ENCODE results near the gene RAI14.

RAI14 gene

GRCh38 chr5:34854459-34855174 lies 198.5 kb downstream of the RAI14 start:
- no peak for TF ChIP-seq CTCF (IDR thresholded peaks at IDR 0.05)
- no peak for DNase-seq (ENCODE audit: low spot score)
- Histone ChIP-seq H3K4me3 (no peak overlapping the region), H3K27ac (no peak overlapping the region)

GRCh38 chr5:34857161-34857560 lies 201.0 kb downstream of the RAI14 start:
- Histone ChIP-seq H3K4me3 (no peak overlapping the region), H3K27ac (no peak overlapping the region)
- no peak for TF ChIP-seq CTCF (IDR thresholded peaks at IDR 0.05)
- no peak for DNase-seq (ENCODE audit: low spot score)

- DNase-seq (ENCODE audit: low spot score): no peak
- no peak for TF ChIP-seq CTCF (IDR thresholded peaks at IDR 0.05)
- Histone ChIP-seq H3K4me3 (no peak overlapping the region), H3K27ac (no peak overlapping the region)
Observed at GRCh38 chr5:34857894-34858293, 201.8 kb downstream of the RAI14 start.

- no peak overlapping the region for H3K4me3 ChIP-seq
- DNase-seq (ENCODE audit: low spot score): no peak
- no peak for TF ChIP-seq CTCF (IDR thresholded peaks at IDR 0.05)
- H3K27ac ChIP-seq: no peak overlapping the region
Observed at GRCh38 chr5:34858790-34859189, 202.7 kb downstream of the RAI14 start.

GRCh38 chr5:34859253-34859652 lies 203.1 kb downstream of the RAI14 start:
- no peak overlapping the region for H3K4me3 ChIP-seq
- no peak overlapping the region for H3K27ac ChIP-seq
- TF ChIP-seq CTCF (IDR thresholded peaks at IDR 0.05): no peak
- no peak for DNase-seq (ENCODE audit: low spot score)

GRCh38 chr5:34863946-34864345 lies 207.8 kb downstream of the RAI14 start:
- Histone ChIP-seq H3K27ac (no peak overlapping the region), H3K4me3 (no peak overlapping the region)
- no peak for DNase-seq (ENCODE audit: low spot score)
- TF ChIP-seq CTCF (IDR thresholded peaks at IDR 0.05): no peak

GRCh38 chr5:34865091-34865490 lies 209.0 kb downstream of the RAI14 start:
- no peak for DNase-seq (ENCODE audit: low spot score)
- H3K4me3 ChIP-seq: no peak overlapping the region
- TF ChIP-seq CTCF (IDR thresholded peaks at IDR 0.05): no peak
- no peak overlapping the region for H3K27ac ChIP-seq

All from coronary artery (tissue), 2 donors.